Measurements from ENCODE around the gene RNF149.

RNF149 gene

DNA sequence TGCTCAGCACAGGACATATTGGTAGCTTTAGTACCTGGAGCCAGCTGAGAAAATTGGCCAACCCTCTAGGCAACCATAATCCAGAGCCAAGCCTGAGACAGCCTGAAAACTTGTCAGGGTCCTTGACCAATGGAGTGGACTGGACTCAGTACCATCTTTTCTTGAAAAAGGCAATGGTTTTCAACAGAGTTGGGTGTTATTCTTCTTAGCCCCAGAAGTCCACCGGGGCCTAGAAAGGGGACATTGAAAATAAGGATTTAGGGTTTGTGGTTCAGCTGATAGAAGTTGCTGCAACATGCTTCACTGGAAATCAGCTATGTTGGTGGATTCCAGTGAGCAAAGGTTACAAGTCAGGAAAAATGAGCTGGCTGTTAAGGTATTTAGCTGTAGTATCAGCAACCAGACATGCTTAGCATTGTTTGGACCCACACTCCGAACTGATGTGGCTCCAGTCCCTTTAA, 77.9 kb downstream of the RNF149 start:
- no peak for DNase-seq (ENCODE audit: low spot score)

Data from CD4-positive, alpha-beta T cell treated with Interleukin-2 at 100 ng/mL for 4 hours (primary cell).